Upper lobe of right lung (tissue), 1 donor: ENCODE results near the gene PURA. TPM values are rescaled to one million over a fixed set of nuclear protein-coding genes. Genes with fewer than 3 reads are reported as not detected.
"Not testable (repeated sequence)": the region's sequence is repeated elsewhere in the genome, so short reads cannot be mapped to it uniquely, and the experiment has no call there.

Source experiments
- ATAC-seq: fragments of 200-7000 bp; cut with Tn5 transposase; one replicate; pipeline ENCODE4 v1.9.1; 2020; ENCODE audit warnings: mild to moderate bottlenecking, moderate library complexity
- DNase-seq: peaks from one replicate; pipeline ENCODE4 v3.0.0-alpha.2; 2020
- H3K27ac ChIP-seq: fragments of 200-600 bp; one replicate; pipeline ENCODE4 v1.8.0; 2022
- H3K27me3 ChIP-seq: fragments of 200-600 bp; one replicate; pipeline ENCODE4 v1.8.0; 2022; ENCODE audit warnings: mild to moderate bottlenecking
- H3K36me3 ChIP-seq: fragments of 200-600 bp; one replicate; pipeline ENCODE4 v1.8.0; 2022
- H3K4me1 ChIP-seq: fragments of 200-600 bp; one replicate; pipeline ENCODE4 v1.8.0; 2022
- H3K4me3 ChIP-seq: fragments of 200-600 bp; one replicate; pipeline ENCODE4 v1.8.0; 2022; ENCODE audit warnings: mild to moderate bottlenecking
- H3K9me3 ChIP-seq: fragments of 200-600 bp; one replicate; pipeline ENCODE4 v1.8.0; 2022
- CTCF ChIP-seq: fragments of 200-600 bp; IDR thresholded peaks from one replicate; pipeline ENCODE4 v1.8.0; 2022; ENCODE audit warnings: antibody characterized with exemption
- intact Hi-C: fragments of 100-400 bp; cut with DNase I; formaldehyde crosslinking; loops from one replicate; pipeline ENCODE4 v1.11.0; 2022
- total RNA-seq: library from RNA; stranded (reverse); fragmentation: NEBNext Ultra II Directional; extraction: Animal tissue kit (Norgen Biotek cat#: 25700); gene quantifications from one replicate; pipeline ENCODE4 v1.2.1, GENCODE V29; 2021
- donor health status: DM: no; HTN: yes; CAD: no; lungs with severe emphysema.

Gene PURA
- total RNA-seq, 1 donor from 2014 or later = 31.5 TPM

DNA sequence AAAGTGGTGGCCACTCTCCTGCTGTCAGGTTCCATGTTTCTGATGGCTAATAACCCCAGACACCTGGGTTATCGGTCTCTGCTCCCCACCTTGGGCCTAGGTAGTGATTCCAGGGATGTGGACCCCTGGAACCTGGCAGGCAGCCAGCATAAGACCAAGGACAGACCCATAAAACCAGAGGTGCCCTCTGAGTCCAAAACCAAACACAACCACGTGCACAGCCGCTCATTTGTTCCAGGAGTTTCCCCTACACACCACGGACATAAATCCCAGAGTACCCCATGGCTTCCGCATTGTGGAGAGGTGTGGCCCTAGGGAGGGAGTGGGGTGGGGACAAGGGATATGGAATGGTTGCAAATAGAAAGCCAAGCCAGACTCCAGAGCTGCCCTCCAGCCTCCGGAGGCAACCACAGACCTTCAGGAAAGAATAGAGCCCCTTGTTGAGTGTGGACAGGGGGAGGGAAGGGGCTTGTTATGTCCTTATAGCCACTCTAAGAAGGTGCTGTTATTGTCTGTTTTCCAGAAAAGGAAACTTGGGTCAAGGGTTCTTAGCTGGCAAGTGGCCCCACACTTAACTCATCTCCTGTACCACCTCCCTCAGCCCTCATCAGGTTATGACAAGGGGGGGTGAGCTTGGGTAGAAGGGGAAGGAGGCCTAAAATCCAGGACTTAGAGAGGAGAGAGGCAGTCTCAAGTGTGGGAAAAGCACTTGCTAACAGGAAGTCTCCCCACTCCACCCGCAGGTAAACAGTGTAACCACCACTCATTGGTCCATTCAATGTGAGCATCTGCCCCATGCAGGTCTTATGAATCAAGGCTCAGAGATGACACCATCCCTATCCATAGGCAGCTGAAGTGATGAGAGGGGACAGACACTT lies 37.5 kb downstream of the PURA start:
- ATAC-seq = peak; percentile 62
- H3K36me3 ChIP-seq = no peaks in the 10 kb centered on the region
- peaks cover 26% of the 10 kb centered on the region for H3K4me1 ChIP-seq
- no peaks in the 10 kb centered on the region for H3K9me3 ChIP-seq
- H3K4me3 ChIP-seq = no peak overlapping the region
- no peak overlapping the region for H3K27ac ChIP-seq
- no peak for TF ChIP-seq CTCF
- H3K27me3 ChIP-seq = no peaks in the 10 kb centered on the region
- DNase-seq = no peak
- intact Hi-C loops = no loop called here

DNA sequence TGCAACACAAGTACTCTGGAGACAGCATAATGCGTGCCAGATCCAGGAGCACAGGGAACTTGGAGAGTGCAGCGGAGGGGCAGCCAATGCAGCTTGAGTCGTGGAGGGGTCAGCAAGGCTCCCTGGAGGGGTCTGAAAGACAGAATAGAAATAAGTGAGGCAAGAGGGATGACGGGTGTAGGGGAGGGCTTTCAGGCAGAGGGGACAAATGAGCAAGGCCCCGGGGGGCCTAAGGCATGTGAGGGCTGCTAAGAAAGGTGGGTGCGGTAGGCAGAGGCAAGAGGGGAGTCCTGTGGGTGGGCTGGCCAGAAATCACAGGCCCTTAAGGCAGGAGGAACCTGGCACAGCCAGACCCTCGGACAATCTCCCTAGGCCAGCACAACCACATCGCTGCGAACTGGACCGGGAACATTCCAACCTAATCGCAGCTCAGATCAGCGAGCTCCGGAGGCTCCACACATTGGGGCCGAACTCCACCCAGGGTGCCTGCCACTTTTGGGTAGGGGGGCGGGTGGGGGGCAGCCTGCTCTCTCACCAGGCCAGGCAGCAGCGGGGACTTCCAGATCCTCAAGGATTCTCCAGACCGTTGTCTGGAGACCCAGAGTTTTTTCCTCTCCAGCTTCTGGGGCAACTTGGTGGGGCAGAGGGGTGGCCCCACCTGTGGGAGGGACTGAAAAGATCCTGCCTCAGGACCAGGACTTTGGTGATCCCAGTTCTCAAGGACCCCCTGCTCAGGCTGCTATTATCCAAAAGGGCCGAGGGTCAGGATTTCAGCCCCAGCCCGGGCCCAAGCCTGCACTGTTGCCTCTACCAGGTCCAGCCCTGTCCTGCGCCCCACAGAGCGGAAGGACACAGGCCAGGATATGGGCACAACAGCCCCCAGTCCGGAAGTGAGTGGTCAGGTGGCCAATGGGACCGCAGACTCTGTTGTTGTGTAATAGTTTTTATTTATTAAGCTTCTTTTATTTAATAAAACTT lies 38.4 kb downstream of the PURA start:
- ATAC-seq (peak; percentile 11), DNase-seq (no peak)
- peaks cover 30% of the 10 kb centered on the region for H3K4me1 ChIP-seq
- no peaks in the 10 kb centered on the region for H3K36me3 ChIP-seq
- no peak overlapping the region for H3K27ac ChIP-seq
- no peaks in the 10 kb centered on the region for H3K27me3 ChIP-seq
- intact Hi-C loops = no loop called here
- H3K9me3 ChIP-seq = no peaks in the 10 kb centered on the region
- TF ChIP-seq CTCF = no peak
- H3K4me3 ChIP-seq = no peak overlapping the region

- H3K9me3 ChIP-seq = no peaks in the 10 kb centered on the region
- no peak for TF ChIP-seq CTCF
- no peak for ATAC-seq
- peaks cover 34% of the 10 kb centered on the region for H3K4me1 ChIP-seq
- no peaks in the 10 kb centered on the region for H3K27me3 ChIP-seq
- no peak for DNase-seq
- H3K4me3 ChIP-seq = no peak overlapping the region
- H3K36me3 ChIP-seq = no peaks in the 10 kb centered on the region
- intact Hi-C loops = no loop called here
- H3K27ac ChIP-seq = no peak overlapping the region
Observed at GRCh38 chr5:140153255-140153654, 39.3 kb downstream of the PURA start.

GRCh38 chr5:140153905-140154304 lies 40.0 kb downstream of the PURA start:
- TF ChIP-seq CTCF = no peak
- no peaks in the 10 kb centered on the region for H3K36me3 ChIP-seq
- H3K4me1 ChIP-seq = peaks cover 34% of the 10 kb centered on the region
- no peaks in the 10 kb centered on the region for H3K9me3 ChIP-seq
- ATAC-seq (no peak), DNase-seq (no peak)
- H3K27ac ChIP-seq = no peak overlapping the region
- intact Hi-C loops = no loop called here
- H3K27me3 ChIP-seq = no peaks in the 10 kb centered on the region
- no peak overlapping the region for H3K4me3 ChIP-seq

GRCh38 chr5:140154710-140155381 lies 40.9 kb downstream of the PURA start:
- H3K9me3 ChIP-seq, H3K36me3 ChIP-seq, H3K27ac ChIP-seq, H3K4me3 ChIP-seq, ATAC-seq, DNase-seq, H3K27me3 ChIP-seq: not testable (repeated sequence)
- intact Hi-C loops = loop anchor here (5.0 kb wide), 1 partner anchor 78 kb away; no protein-coding TSS in a partner anchor
- peaks cover 34% of the 10 kb centered on the region for H3K4me1 ChIP-seq
